Measurements from ENCODE around the gene ZNF792.
A peak's percentile ranks its signal among the peaks of the same experiment; 100 is the strongest.
"Not testable (repeated sequence)": the region's sequence is repeated elsewhere in the genome, so short reads cannot be mapped to it uniquely, and the experiment has no call there.

The ZNF792 gene

GRCh38 chr19:35005256-35005977 is 41.4 kb upstream of the ZNF792 start:
- Histone ChIP-seq H3K27ac (ENCODE audit: low read length) (no peak overlapping the region), H3K9ac (ENCODE audit: low read depth, low read length) (no peak overlapping the region), H3K36me3 (ENCODE audit: insufficient read depth, low read depth, low read length) (peaks cover 66% of the 10 kb centered on the region), H3K4me1 (ENCODE audit: insufficient read depth, low read length) (peaks cover 10% of the 10 kb centered on the region), H3K4me3 (ENCODE audit: low read length) (no peak overlapping the region), H3K9me3 (ENCODE audit: insufficient read depth, low read depth, low read length) (no peaks in the 10 kb centered on the region), H3K27me3 (ENCODE audit: insufficient read depth, low read length) (no peaks in the 10 kb centered on the region)

- H3K27me3 ChIP-seq (ENCODE audit: insufficient read depth, low read length): no peaks in the 10 kb centered on the region
- H3K27ac ChIP-seq (ENCODE audit: low read length): no peak overlapping the region
- H3K9me3 ChIP-seq (ENCODE audit: insufficient read depth, low read depth, low read length): no peaks in the 10 kb centered on the region
- H3K4me3 ChIP-seq (ENCODE audit: low read length): no peak overlapping the region
- no peak overlapping the region for H3K9ac ChIP-seq (ENCODE audit: low read depth, low read length)
- H3K4me1 ChIP-seq (ENCODE audit: insufficient read depth, low read length): peaks cover 10% of the 10 kb centered on the region
- H3K36me3 ChIP-seq (ENCODE audit: insufficient read depth, low read depth, low read length): peaks cover 59% of the 10 kb centered on the region
These were observed 40.7 kb upstream of the ZNF792 start for GRCh38 chr19:35004517-35005255.

GRCh38 chr19:35002037-35002535 is 38.1 kb upstream of the ZNF792 start:
- H3K4me1 ChIP-seq (ENCODE audit: insufficient read depth, low read length): peaks cover 19% of the 10 kb centered on the region
- no peaks in the 10 kb centered on the region for H3K27me3 ChIP-seq (ENCODE audit: insufficient read depth, low read length)
- H3K36me3 ChIP-seq (ENCODE audit: insufficient read depth, low read depth, low read length): peaks cover 47% of the 10 kb centered on the region
- peak overlapping the region; percentile 100 for H3K4me3 ChIP-seq (ENCODE audit: low read length)
- H3K9me3 ChIP-seq (ENCODE audit: insufficient read depth, low read depth, low read length): no peaks in the 10 kb centered on the region
- H3K27ac ChIP-seq (ENCODE audit: low read length): no peak overlapping the region
- H3K9ac ChIP-seq (ENCODE audit: low read depth, low read length): peak overlapping the region; percentile 99; the same call in 1 of the 2 replicates

GRCh38 chr19:35000647-35001501 is 36.8 kb upstream of the ZNF792 start:
- H3K9me3 ChIP-seq (ENCODE audit: insufficient read depth, low read depth, low read length): no peaks in the 10 kb centered on the region
- no peaks in the 10 kb centered on the region for H3K27me3 ChIP-seq (ENCODE audit: insufficient read depth, low read length)
- peak overlapping the region; percentile 100 for H3K4me3 ChIP-seq (ENCODE audit: low read length)
- peaks cover 35% of the 10 kb centered on the region for H3K36me3 ChIP-seq (ENCODE audit: insufficient read depth, low read depth, low read length)
- peak overlapping the region; percentile 99 for H3K9ac ChIP-seq (ENCODE audit: low read depth, low read length)
- H3K27ac ChIP-seq (ENCODE audit: low read length): peak overlapping the region; percentile 68
- peaks cover 25% of the 10 kb centered on the region for H3K4me1 ChIP-seq (ENCODE audit: insufficient read depth, low read length)

GRCh38 chr19:35000338-35000646 is 36.3 kb upstream of the ZNF792 start:
- Histone ChIP-seq H3K9me3 (ENCODE audit: insufficient read depth, low read depth, low read length) (no peaks in the 10 kb centered on the region; the same call in 1 of the 2 replicates), H3K27ac (ENCODE audit: low read length) (no peak overlapping the region), H3K36me3 (ENCODE audit: insufficient read depth, low read depth, low read length) (peaks cover 29% of the 10 kb centered on the region), H3K27me3 (ENCODE audit: insufficient read depth, low read length) (no peaks in the 10 kb centered on the region), H3K4me3 (ENCODE audit: low read length) (peak overlapping the region; percentile 100; the same call in 1 of the 2 replicates), H3K9ac (ENCODE audit: low read depth, low read length) (peak overlapping the region; percentile 99; the same call in 1 of the 2 replicates), H3K4me1 (ENCODE audit: insufficient read depth, low read length) (peaks cover 25% of the 10 kb centered on the region)

- Histone ChIP-seq H3K9me3 (ENCODE audit: insufficient read depth, low read depth, low read length) (no peaks in the 10 kb centered on the region; the same call in 1 of the 2 replicates), H3K4me3 (ENCODE audit: low read length) (peak within 1 kb of the TSS; percentile 100), H3K36me3 (ENCODE audit: insufficient read depth, low read depth, low read length) (peaks cover 26% of the 10 kb centered on the region), H3K27me3 (ENCODE audit: insufficient read depth, low read length) (no peaks in the 10 kb centered on the region), H3K9ac (ENCODE audit: low read depth, low read length) (peak within 1 kb of the TSS; percentile 99), H3K27ac (ENCODE audit: low read length) (peak within 1 kb of the TSS; percentile 89), H3K4me1 (ENCODE audit: insufficient read depth, low read length) (peaks cover 25% of the 10 kb centered on the region)
These were observed 35.7 kb upstream of the ZNF792 start, which contains the start of gene GRAMD1A for GRCh38 chr19:34999498-35000337. Gene GRAMD1A (plus strand): TSS chr19:35000323. CDS start chr19:35000479, 156 bp downstream.

- H3K9me3 ChIP-seq (ENCODE audit: insufficient read depth, low read depth, low read length): no peaks in the 10 kb centered on the region; the same call in 1 of the 2 replicates
- peak overlapping the region; percentile 97 for H3K9ac ChIP-seq (ENCODE audit: low read depth, low read length)
- peak overlapping the region; percentile 94 for H3K4me3 ChIP-seq (ENCODE audit: low read length)
- peak overlapping the region; percentile 89 for H3K27ac ChIP-seq (ENCODE audit: low read length)
- H3K36me3 ChIP-seq (ENCODE audit: insufficient read depth, low read depth, low read length): peaks cover 19% of the 10 kb centered on the region
- H3K27me3 ChIP-seq (ENCODE audit: insufficient read depth, low read length): no peaks in the 10 kb centered on the region
- peaks cover 25% of the 10 kb centered on the region for H3K4me1 ChIP-seq (ENCODE audit: insufficient read depth, low read length)
These were observed 34.9 kb upstream of the ZNF792 start for GRCh38 chr19:34998777-34999497.

GRCh38 chr19:34998224-34998623 is 34.2 kb upstream of the ZNF792 start:
- not testable (repeated sequence) for H3K9ac ChIP-seq (ENCODE audit: low read depth, low read length)

GRCh38 chr19:34997071-34997617 is 33.1 kb upstream of the ZNF792 start:
- H3K4me1 ChIP-seq (ENCODE audit: insufficient read depth, low read length): peaks cover 20% of the 10 kb centered on the region
- H3K4me3 ChIP-seq (ENCODE audit: low read length): no peak overlapping the region
- H3K36me3 ChIP-seq (ENCODE audit: insufficient read depth, low read depth, low read length): peaks cover 9% of the 10 kb centered on the region
- H3K9ac ChIP-seq (ENCODE audit: low read depth, low read length): peak overlapping the region; percentile 53; the same call in 1 of the 2 replicates
- no peaks in the 10 kb centered on the region for H3K27me3 ChIP-seq (ENCODE audit: insufficient read depth, low read length)
- no peaks in the 10 kb centered on the region; the same call in 1 of the 2 replicates for H3K9me3 ChIP-seq (ENCODE audit: insufficient read depth, low read depth, low read length)
- H3K27ac ChIP-seq (ENCODE audit: low read length): peak overlapping the region; percentile 67

More at GRCh38 chr19:34998224-34998623, 34.2 kb upstream of the ZNF792 start:
- Histone ChIP-seq H3K36me3 (ENCODE audit: insufficient read depth, low read depth, low read length) (peaks cover 13% of the 10 kb centered on the region), H3K4me1 (ENCODE audit: insufficient read depth, low read length) (peaks cover 25% of the 10 kb centered on the region)
- H3K27me3 ChIP-seq (ENCODE audit: insufficient read depth, low read length); H3K27ac ChIP-seq (ENCODE audit: low read length); H3K4me3 ChIP-seq (ENCODE audit: low read length); H3K9me3 ChIP-seq (ENCODE audit: insufficient read depth, low read depth, low read length): not testable (repeated sequence)

- Histone ChIP-seq H3K36me3 (ENCODE audit: insufficient read depth, low read depth, low read length) (no peaks in the 10 kb centered on the region), H3K9me3 (ENCODE audit: insufficient read depth, low read depth, low read length) (no peaks in the 10 kb centered on the region; the same call in 1 of the 2 replicates), H3K27ac (ENCODE audit: low read length) (no peak overlapping the region)
These were observed 31.5 kb upstream of the ZNF792 start for GRCh38 chr19:34995551-34995950.

More at GRCh38 chr19:34995551-34995950, 31.5 kb upstream of the ZNF792 start:
- H3K9ac ChIP-seq (ENCODE audit: low read depth, low read length): no peak overlapping the region
- H3K4me1 ChIP-seq (ENCODE audit: insufficient read depth, low read length): peaks cover 15% of the 10 kb centered on the region; the same call in 1 of the 2 replicates
- H3K27me3 ChIP-seq (ENCODE audit: insufficient read depth, low read length): no peaks in the 10 kb centered on the region
- no peak overlapping the region for H3K4me3 ChIP-seq (ENCODE audit: low read length)
